ENCODE measurements around the gene MVB12B.

- TF ChIP-seq, protein P1, sequence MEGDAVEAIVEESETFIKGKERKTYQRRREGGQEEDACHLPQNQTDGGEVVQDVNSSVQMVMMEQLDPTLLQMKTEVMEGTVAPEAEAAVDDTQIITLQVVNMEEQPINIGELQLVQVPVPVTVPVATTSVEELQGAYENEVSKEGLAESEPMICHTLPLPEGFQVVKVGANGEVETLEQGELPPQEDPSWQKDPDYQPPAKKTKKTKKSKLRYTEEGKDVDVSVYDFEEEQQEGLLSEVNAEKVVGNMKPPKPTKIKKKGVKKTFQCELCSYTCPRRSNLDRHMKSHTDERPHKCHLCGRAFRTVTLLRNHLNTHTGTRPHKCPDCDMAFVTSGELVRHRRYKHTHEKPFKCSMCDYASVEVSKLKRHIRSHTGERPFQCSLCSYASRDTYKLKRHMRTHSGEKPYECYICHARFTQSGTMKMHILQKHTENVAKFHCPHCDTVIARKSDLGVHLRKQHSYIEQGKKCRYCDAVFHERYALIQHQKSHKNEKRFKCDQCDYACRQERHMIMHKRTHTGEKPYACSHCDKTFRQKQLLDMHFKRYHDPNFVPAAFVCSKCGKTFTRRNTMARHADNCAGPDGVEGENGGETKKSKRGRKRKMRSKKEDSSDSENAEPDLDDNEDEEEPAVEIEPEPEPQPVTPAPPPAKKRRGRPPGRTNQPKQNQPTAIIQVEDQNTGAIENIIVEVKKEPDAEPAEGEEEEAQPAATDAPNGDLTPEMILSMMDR (IDR thresholded peaks at IDR 0.05; ENCODE audit: low read depth, low read length): no peak
- TF ChIP-seq POLR2A (IDR thresholded peaks at IDR 0.05; ENCODE audit: extremely low read depth, insufficient read length): no peak
- TF ChIP-seq, protein P2, sequence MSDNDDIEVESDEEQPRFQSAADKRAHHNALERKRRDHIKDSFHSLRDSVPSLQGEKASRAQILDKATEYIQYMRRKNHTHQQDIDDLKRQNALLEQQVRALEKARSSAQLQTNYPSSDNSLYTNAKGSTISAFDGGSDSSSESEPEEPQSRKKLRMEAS (IDR thresholded peaks at IDR 0.05; ENCODE audit: low read depth, low read length): no peak
- no peak for TF ChIP-seq MYC (IDR thresholded peaks at IDR 0.05; ENCODE audit: low read depth, low read length)
Observed at GRCh38 chr9:126488881-126489404, 162.3 kb downstream of the MVB12B start.
